ENCODE measurements around the gene RAD50. TPM values are rescaled to one million over a fixed set of nuclear protein-coding genes. Genes with fewer than 3 reads are reported as not detected.
"Not testable (repeated sequence)": the region's sequence is repeated elsewhere in the genome, so short reads cannot be mapped to it uniquely, and the experiment has no call there.

Gene RAD50
- 10 to 100 TPM; 35.9 to 36.3 TPM for total RNA-seq
- long read RNA-seq, partial matches to known transcripts = 29 of 37 reads
- long read RNA-seq, other reads (novel, unspliced or antisense) = 8 of 37 reads

DNA sequence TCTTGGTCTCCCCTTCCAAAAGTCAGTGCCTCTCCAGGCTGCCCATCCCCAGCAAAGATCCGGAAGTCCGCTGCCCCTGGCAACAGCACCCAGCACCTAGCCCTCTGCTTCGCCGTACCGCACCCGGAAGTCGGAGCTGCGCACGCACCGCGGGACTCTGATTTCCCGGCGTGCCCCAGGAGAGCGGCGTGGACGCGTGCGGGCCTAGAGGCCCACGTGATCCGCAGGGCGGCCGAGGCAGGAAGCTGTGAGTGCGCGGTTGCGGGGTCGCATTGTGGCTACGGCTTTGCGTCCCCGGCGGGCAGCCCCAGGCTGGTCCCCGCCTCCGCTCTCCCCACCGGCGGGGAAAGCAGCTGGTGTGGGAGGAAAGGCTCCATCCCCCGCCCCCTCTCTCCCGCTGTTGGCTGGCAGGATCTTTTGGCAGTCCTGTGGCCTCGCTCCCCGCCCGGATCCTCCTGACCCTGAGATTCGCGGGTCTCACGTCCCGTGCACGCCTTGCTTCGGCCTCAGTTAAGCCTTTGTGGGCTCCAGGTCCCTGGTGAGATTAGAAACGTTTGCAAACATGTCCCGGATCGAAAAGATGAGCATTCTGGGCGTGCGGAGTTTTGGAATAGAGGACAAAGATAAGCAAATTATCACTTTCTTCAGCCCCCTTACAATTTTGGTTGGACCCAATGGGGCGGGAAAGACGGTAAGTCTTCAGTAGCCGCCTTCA lies at the start of gene RAD50:
TSS of gene RAD50 (plus strand) at position 215 of the 715 bp plus-strand sequence. CDS start at position 563, 348 bp downstream.
- DNase-seq = peak; percentile 95 to 98
- peak; percentile 97 for ATAC-seq
- intact Hi-C loops (cut with DNase I, micrococcal nuclease) = no loop called here

DNA sequence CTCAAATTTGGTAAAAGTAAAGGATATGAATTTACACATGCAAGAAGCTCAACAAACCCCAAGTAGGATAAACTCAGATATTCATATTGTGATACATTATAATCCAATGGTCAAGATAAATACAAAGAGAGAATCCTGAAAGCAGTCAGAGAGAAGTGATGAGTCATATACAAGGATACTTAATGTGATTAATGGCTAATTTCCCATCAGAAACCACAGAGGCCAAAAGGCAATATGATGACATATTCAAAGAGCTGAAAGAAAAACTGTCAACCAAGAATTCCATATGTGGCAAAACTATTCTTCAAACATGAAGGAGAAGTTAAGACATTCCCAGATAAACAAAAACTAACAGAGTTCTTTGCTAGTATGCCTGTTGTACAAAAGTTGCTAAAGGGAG lies 46.7 kb upstream of the RAD50 start:
- DNase-seq (no peak), ATAC-seq (no peak)
- intact Hi-C loops (cut with DNase I, micrococcal nuclease) = no loop called here

DNA sequence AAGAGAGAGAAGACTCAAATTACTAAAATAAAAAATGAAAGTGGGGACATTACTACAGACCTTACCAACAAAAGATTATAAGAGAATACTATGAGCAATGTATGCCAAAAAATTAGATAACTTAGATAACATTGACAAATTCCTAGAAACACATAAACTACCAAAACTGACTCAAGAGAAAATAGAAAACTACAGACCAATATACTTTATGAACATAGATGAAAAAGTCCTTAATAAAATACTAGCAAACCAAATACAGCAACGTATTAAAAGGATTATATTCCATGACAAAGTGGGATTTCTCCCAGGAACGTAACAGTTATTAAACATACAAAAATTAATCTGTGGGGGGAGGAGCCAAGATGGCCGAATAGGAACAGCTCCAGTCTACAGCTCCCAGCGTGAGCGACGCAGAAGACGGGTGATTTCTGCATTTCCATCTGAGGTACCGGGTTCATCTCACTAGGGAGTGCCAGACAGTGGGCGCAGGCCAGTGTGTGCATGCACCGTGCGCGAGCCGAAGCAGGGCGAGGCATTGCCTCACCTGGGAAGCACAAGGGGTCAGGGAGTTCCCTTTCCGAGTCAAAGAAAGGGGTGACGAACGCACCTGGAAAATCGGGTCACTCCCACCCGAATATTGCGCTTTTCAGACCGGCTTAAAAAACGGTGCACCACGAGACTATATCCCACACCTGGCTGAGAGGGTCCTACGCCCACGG lies 43.0 kb upstream of the RAD50 start:
- ATAC-seq; intact Hi-C loops (cut with DNase I, micrococcal nuclease); DNase-seq: not testable (repeated sequence)

DNA sequence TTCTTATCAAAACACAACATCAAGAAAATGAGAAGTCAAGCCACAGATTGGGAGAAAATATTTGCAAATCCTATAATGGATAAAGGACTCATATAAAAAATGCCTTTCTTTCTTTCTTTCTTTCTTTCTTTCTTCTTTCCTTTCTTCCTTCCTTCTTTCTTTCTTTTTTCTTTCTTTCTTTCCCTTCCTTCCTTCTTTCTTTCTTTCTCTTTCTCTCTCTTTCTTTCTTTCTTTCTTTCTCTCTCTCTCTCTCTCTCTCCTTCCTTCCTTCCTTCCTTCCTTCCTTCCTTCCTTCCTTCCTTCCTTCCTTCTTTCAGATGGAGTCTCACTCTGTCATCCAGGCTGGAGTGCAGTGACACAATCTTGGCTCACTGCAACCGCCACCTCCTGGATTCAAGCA lies 34.7 kb upstream of the RAD50 start:
- DNase-seq; intact Hi-C loops (cut with DNase I, micrococcal nuclease); ATAC-seq: not testable (repeated sequence)

DNA sequence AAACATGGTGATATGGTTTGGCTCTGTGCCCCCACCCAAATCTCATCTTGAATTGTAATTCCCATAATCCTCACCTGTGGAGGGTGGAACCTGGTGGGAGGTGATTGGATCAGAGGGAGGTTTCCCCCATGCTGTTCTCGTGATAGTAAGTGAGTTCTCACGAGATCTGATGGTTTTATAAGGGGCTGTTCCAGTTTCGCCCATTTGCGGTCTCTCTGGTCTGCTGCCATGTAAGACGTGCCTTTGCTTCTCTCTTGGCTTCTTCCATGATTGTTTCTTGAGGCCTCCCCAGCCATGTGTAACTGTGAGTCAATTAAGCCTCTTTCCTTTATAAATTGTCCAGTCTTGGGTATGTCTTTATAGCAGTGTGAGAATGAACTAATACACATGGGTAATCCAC lies 31.9 kb upstream of the RAD50 start:
- DNase-seq; ATAC-seq; intact Hi-C loops (cut with DNase I, micrococcal nuclease): not testable (repeated sequence)

DNA sequence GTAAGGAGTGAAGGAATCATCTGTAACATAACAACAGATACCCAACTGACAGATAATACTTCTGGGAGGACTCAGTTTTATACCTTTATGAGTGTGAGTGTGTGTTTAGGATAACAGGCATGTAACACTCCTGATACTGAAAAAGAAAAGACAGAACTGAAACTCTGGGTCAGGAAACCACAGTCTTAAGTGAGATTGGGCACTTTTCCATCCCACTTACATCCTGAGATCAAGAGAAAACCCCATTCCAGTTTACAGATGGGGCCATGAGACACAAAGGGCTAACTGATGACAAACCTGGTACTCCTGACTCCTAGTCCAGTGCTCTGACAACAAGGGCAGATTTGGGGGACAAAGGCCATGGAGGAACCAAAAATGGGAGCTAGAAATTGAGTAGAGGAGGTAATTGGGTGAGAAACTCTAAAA lies 31.5 kb upstream of the RAD50 start:
- ATAC-seq = no peak
- intact Hi-C loops (cut with DNase I, micrococcal nuclease) = no loop called here

DNA sequence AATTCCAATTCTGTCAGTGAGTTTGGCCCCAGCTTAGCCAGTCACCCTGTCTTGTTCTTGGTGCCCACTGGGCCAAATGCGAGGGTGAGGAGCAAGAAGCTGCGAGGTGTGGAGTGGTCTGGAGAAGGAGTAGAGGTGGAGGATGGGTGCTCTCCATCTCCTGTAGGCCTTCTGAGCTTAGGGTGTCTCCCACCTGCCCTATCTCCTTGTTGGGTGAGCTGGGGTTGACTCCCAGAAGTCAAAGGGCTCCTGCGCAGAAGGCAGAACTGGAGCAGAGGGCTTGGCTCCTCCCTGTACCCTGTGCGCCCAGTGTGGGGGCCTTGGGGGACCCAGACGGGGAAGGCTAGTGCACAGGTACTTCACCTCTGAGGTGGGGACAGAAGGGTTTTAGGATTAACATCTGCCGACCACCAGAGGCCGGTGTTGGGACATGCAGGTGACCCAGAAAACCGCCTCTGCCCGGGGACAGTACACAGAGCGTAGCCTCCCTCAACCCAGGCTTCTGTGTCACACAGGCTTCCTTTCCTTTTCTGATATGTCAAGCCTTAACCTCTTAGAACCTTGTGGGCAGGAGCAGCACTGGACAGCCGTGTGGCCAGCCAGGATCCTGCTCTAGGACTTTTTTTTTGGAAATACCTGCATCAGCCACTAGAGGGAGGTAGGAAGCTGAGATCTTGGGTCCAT lies 30.3 kb upstream of the RAD50 start:
- intact Hi-C loops (cut with DNase I, micrococcal nuclease) = no loop called here
- peak; percentile 95 for ATAC-seq

More for the DNA sequence above, 31.5 kb upstream of the RAD50 start:
- DNase-seq = no peak

DNA sequence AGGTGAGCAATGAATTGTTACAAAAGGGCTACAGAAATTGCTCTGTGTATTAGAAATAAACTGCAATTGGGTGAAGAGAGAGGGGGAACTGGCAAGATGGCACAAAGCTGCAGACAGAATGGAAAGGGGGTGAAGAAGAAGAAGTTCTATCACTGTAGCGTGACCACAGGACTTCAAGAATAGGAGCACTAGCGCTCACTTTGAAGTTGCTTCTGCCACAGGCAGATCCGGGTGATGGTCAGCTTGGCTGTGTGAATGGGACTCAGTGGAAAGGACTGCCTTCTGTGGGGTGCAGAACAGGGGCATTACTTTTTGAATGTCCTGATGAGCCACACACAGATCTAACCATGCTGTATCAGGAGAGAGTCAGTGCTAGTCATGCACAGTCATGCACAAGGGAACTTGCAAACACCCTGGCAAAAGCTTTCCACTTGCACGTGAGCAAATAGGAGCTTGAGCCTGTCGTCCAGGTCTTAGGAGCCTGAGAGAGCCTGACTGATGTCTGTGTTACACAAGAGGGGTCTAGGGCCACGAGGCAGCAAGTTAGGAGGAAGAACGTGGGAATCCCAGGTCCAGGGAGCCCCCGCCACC lies 29.7 kb upstream of the RAD50 start:
- intact Hi-C loops (cut with DNase I, micrococcal nuclease) = no loop called here
- ATAC-seq (peak; percentile 6), DNase-seq (no peak)

More for the DNA sequence above, 30.3 kb upstream of the RAD50 start:
- peak in 1 of 2 donors; percentile 32 for DNase-seq

DNA sequence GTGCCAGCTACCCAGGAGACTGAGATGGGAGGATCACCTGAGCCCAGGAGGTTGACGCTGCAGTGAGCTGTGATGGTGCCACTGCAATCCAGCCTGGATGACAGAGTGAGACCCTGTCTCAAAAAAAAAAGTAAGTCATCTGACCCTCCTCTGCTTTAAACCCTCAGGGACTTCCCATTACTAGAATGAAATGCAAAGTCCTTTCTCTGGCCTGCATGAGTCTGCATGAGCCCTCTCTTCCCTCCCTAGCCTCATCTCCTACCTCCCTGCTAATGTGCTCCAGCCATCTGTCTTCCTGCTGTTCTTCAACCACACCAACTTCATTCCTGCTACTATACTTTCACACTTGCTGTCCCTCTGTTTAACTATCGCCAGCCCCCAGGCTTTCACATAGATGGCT lies 28.8 kb upstream of the RAD50 start:
- DNase-seq (no peak), ATAC-seq (no peak)
- intact Hi-C loops (cut with DNase I, micrococcal nuclease) = no loop called here

DNA sequence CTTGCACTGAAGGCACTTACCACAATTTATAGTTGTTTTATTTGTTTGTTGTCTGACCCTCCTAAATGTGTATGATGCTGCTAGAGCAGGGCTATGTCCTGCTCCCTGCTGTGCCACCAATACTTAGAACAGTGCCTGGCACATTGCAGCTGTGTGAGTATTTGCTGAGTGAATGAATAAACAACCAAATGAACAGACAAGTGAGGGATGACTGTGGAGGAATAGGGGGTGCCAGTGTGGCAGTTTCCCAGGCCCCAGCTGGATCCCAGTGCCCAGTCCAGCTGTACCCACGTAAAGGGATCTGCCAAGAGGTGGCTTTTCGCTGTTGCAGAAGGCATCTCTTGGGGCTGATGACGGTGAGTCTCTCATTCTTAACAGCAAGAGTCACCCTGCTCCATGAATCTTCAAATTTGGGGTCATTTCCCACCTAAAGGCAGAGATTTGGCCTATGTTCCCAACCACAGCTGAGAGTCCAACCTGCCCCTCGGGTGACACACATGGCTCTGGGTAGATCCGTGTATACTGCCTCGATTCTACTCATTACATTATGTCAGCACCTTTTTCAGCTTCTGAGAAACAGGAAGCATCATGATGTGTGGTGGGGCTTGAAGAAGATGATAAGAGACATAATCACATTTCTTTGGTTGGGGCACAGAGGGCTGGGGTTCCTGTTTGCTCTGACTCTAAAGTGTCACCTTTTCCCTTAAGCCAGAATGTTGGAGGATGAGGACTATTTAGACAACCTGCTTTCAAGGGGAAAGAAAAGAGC lies 27.7 kb upstream of the RAD50 start:
- intact Hi-C loops (cut with DNase I, micrococcal nuclease) = no loop called here
- no peak for ATAC-seq
- DNase-seq = no peak

DNA sequence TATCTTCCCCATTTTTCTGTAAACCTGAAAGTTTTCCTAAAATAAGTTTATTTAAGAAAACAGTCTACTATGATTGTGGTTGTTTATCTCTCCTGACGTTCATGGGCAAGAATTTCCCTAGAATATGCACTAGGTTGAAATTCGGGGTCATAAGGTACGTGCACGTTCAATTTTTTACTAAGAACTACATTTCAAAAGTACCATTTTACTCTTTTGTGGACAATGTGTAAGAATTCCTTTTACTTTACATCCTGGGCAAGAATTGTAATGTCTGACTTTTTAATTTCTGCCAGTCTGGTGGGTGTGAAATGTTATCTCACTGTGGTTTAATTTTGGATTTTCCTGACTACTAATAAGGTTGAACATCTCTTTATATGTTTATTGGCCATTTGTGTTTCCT lies 25.8 kb upstream of the RAD50 start:
- ATAC-seq (no peak), DNase-seq (no peak)
- intact Hi-C loops (cut with DNase I, micrococcal nuclease) = no loop called here

DNA sequence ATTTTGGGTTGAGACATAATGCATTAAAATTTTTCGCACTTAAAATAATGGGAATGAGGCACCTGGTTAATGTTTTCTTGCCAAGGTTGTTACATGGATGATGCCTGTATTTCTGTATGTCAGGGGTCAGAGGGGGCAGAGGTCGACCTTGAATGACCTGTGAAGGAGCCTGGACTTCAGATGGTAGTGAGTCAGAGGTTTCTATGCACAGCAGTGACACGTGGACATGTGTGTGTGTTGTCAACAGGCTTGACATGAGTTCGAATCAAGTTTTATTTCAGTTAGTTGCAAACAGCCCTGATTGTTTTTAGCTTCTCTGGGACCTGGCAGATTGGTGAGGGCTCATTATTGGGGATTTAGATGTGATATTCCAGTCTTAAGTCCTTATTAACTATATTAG lies 17.1 kb upstream of the RAD50 start:
- intact Hi-C loops (cut with DNase I, micrococcal nuclease) = no loop called here
- ATAC-seq (no peak), DNase-seq (no peak)

DNA sequence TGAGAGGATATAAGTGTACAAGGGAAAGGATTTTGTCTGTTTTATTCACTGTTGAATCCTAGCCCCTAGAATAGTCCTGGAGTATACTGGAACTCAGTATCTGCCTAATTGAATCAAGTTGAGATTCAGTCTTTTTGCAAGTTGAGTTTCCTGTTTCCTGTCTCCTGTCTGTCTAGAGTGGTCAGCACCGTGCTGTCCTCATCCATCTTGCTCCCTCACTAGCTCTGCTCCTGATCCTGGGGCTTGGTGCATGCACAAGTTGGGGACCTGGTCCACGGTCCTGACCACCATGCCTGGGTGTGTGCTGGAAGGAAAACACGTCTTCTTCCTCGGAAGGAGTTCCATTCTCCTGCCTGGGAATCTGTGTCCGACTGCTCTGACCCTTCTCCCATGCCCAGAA lies 16.6 kb upstream of the RAD50 start:
- ATAC-seq = no peak
- intact Hi-C loops (cut with DNase I, micrococcal nuclease) = no loop called here
- DNase-seq = no peak

DNA sequence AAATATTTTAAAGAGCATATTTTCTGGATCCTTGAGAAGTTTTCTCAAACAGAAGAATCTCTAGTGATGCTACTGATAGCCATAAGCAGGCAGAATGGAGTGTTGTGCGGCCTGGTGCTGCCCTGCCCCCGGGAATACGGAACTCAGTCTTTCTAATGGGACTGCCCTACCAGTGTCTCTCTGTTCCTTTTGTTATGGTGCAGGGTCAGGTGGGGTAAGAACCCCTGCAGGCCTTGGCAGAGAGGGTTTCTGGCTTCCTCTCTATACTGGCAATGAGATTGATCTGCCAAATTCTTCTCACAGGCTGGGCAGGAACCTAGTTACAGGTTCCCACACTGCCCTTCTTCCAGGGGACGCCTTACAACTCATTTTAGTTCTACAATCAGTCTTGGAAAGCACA lies 16.0 kb upstream of the RAD50 start:
- intact Hi-C loops (cut with DNase I, micrococcal nuclease) = no loop called here
- ATAC-seq (no peak), DNase-seq (no peak)

DNA sequence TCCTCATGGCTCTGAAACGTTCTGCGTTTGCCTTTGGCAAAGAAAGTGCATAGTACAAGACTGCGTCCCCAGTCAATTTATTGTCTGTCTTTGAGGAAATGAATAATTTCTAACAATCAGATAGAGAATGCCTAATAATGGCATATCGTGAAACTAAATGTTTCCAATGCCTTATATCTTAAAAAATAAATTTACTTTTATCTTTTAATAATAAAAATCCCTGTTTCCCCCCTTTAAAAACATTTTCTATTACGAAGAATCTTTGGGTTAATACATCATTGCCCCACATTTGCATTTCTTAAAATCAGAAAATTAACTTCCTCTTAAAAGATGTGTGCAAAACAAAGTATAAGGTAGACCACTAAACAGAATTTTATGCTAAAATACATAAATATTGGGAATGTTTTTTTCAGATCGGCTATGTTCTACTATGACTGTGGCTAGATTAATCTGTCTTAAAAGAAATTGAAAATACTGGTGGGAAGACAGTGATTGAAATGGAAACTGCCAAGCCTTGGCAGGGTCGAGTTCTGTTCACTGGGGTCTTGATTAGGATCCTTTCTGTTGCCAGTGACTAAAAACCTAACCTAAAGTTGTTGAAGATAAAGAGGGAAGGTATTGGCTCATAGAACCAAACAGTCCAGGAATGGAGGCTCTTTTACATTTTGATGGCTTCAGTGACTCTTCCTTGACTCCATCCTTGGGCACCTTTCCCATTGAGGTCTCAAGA lies 13.1 kb upstream of the RAD50 start, which contains the start of gene IL5:
TSS of gene IL5 (minus strand) at position 51 of the 730 bp plus-strand sequence. CDS start at position 7, 44 bp downstream.
- intact Hi-C loops (cut with DNase I, micrococcal nuclease) = no loop called here
- DNase-seq = no peak
- ATAC-seq = no peak

DNA sequence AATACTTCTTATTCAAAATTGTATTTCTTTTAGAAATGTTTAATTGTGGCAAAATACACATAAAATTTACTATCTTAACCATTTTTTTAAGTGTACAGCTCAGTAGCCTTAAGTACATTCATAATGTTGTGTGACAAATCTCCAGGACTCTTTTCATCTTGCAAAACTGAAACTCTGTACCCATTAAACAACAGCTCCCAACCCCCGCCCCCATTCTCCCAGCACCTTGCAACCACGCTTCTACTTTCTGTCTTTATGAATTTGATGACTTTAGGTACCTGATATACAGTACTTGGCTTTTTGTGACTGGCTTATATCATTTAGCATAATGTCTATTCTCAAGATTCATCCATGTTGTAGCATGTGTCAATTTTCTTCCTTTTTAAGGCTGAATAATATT lies 10.7 kb upstream of the RAD50 start:
- ATAC-seq (no peak), DNase-seq (no peak)
- intact Hi-C loops (cut with DNase I, micrococcal nuclease) = no loop called here

DNA sequence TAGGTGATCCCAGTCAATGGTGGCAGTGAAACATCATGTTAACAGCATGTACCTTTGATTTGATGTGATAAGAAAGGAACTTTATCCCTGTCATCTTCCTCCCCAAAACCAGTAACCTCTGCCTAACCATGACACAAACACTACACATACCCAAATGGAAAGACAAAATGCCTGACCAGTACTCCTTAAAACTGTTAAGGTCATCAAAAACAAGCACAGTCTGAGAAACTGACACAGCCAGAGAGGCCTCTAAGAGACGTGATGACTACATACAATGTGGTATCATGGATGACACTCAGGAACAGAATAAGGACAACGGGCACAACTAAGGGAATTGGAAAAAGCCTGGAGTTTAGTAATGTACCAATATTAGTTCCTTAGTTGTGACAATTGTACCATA lies 9.5 kb upstream of the RAD50 start:
- DNase-seq (no peak), ATAC-seq (no peak)
- intact Hi-C loops (cut with DNase I, micrococcal nuclease) = no loop called here

DNA sequence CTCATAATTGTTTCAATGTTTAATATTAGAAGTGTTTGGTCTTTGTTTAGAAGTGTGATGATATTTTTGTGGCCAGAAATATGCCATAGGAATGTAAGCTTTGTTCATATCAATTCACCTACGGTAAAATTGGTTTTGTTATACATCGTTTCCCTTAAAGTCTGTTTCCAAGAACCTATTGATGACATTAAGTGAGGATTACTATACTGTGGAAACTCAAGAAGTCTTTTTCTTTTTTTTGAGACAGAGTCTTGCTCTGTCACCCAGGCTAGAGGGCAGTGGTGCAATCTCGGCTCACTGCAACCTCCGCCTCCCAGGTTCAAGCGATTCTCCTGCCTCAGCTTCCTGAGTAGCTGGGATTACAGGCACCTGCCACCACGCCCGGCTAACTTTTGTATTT lies 7.9 kb upstream of the RAD50 start:
- ATAC-seq; intact Hi-C loops (cut with DNase I, micrococcal nuclease): not testable (repeated sequence)

More for the DNA sequence above, 7.9 kb upstream of the RAD50 start:
- DNase-seq = not testable (repeated sequence)
